Stimulated activated CD4-positive, alpha-beta T cell treated with anti-CD3 and anti-CD28 coated beads, Interleukin-12 subunit alpha, Interleukin-12 subunit beta, amount 100 ng/mL, for 4 hours (primary cell): Measurements from ENCODE around the gene POLD2.
"Not testable (repeated sequence)": the region's sequence is repeated elsewhere in the genome, so short reads cannot be mapped to it uniquely, and the experiment has no call there.

ENCODE experiments used
- DNase-seq: peaks from one replicate; pipeline ENCODE4 v3.0.0-alpha.2; 2020

Gene POLD2

GRCh38 chr7:44123190-44124003, at the start of gene POLD2:
POLD2 (minus strand) TSS chr7:44123548; CDS start chr7:44122053, 1,495 bp downstream.
- DNase-seq, result peak; percentile 98

GRCh38 chr7:44172803-44173424, 49.6 kb upstream of the POLD2 start:
- DNase-seq, result no peak

- no peak for DNase-seq
These were observed 49.0 kb upstream of the POLD2 start for GRCh38 chr7:44172352-44172751.

GRCh38 chr7:44171901-44172300, 48.6 kb upstream of the POLD2 start:
- DNase-seq, result not testable (repeated sequence)

DNA sequence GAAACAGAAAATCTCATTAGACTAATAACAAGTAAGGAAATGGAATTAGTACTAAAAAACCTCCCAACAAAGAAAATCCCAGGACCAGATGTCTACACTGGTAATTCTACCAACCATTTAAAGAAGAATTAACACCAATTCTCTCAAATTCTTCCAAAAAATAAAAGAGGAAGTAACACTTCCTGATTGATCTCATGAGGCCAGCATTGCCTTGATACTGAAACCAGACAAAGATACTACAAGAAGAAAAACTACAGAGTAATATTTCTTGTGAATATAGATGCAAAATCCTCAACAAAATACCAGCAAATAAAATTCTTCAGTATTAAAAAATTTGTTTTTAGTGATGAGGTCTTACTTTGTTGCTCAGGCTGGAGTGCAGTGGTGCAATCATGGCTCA, 44.6 kb upstream of the POLD2 start:
- DNase-seq, result no peak

- DNase-seq, result no peak
These were observed 40.2 kb upstream of the POLD2 start for GRCh38 chr7:44163591-44163990.

- no peak for DNase-seq
These were observed 39.5 kb upstream of the POLD2 start for GRCh38 chr7:44162785-44163395.

DNA sequence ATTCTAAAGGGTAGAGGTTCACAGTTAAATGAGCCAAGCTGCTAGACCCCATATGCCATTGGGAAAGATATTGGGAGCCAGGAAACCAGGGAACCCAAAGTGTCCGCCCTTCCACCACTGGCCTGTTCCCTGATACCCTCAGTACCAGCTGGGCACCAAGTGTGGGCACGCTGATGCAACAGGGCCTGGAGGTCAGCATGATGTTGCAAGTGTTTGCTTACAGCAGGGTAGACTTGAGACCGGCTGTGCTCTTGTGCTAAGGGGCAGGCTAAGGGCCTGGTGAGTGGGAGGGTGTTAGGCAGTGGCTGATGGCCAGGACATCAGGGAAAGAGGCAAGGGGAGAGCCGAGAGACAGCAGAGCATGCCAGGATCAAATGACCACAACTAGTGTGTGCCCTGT, 38.8 kb upstream of the POLD2 start:
- no peak for DNase-seq

GRCh38 chr7:44161371-44161770, 38.0 kb upstream of the POLD2 start:
- no peak for DNase-seq

DNA sequence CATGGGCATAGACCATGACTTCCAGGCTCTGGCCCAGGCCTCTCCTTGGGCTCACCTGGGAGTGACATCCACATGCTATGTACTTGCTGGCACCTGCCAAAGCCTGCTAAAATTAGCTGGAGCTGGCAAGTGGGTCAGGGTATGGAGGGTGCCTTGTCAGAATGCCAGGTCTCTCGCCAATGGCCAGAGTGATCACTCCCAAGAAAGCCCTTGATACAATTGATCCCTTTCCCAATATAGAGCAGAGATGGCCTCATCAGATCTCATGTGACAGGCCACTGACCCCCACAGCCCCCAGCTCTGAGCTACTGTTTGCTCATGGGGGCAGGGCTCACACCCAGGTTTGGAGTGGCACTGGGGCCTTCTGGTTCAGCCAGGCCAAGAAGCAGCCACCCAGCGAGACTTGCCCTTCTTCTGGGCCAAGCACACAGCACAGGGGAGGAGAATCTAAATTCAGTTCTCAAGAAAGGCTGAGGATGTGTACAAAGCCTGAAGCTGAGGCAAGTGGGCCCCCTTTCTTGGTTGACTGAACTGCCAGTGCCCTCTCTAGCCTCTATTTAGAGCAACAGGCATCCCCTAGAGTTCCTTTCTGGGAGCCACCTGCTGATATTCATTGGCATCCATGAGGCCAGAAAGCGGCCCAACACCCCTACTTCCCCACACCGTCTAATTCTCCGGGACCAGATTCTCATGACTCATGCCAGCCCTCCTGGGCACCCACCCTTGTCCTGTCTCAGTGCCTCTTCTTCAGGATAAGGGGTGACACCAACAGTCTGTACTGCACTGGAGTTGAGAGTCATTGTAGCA, 36.7 kb upstream of the POLD2 start:
- DNase-seq, result no peak

- no peak for DNase-seq
These were observed 35.7 kb upstream of the POLD2 start for GRCh38 chr7:44158873-44159631.

GRCh38 chr7:44158096-44158872, 34.9 kb upstream of the POLD2 start:
- DNase-seq, result no peak

DNA sequence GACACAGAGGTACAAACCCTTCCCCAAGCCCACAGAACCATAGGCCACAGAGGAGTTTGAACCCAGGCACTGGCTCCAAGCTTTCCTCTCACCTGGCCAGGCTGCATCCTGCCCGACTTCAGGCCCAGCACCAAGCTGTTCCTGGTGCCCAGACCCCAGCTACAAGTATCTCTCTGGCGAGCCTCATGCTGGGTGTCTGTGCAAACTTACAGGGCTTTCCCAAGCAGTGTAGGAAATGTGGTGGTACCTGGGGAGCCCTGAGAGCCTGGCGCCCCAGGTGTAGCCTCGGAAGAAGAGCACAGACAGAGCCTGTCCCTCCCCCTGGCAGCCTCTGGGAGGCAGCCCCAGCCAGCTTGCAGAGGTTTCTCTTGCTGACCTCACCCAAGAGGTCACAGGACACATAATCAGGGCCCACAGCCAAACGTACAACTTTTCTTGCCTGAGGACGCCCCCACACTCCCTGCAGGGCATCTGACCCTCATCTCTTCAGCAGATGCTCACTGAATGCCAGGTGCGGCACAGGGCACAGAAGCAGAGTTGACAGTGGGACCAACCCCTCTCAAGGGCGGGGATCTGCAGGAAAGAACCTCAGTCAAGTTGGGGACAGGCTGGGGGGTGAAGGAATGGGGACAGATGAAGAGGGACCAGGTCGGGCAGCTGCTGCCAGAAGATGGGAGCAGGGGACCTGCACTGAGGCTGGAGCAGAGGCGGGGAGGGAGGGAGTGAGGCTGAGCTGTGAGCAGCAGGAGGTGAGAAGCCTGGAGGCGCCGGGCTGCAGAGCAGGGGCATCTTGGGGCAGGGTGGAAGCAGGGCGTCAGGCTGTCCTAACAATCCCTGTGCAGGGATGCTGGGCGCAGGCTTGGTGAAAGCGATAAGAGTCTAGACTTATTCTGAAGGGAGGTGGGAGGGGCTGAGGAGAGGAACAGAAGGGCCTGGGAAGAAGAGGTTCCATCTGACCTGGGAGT, 34.0 kb upstream of the POLD2 start:
- no peak for DNase-seq

- DNase-seq, result no peak
These were observed 33.2 kb upstream of the POLD2 start for GRCh38 chr7:44156453-44157010.

DNA sequence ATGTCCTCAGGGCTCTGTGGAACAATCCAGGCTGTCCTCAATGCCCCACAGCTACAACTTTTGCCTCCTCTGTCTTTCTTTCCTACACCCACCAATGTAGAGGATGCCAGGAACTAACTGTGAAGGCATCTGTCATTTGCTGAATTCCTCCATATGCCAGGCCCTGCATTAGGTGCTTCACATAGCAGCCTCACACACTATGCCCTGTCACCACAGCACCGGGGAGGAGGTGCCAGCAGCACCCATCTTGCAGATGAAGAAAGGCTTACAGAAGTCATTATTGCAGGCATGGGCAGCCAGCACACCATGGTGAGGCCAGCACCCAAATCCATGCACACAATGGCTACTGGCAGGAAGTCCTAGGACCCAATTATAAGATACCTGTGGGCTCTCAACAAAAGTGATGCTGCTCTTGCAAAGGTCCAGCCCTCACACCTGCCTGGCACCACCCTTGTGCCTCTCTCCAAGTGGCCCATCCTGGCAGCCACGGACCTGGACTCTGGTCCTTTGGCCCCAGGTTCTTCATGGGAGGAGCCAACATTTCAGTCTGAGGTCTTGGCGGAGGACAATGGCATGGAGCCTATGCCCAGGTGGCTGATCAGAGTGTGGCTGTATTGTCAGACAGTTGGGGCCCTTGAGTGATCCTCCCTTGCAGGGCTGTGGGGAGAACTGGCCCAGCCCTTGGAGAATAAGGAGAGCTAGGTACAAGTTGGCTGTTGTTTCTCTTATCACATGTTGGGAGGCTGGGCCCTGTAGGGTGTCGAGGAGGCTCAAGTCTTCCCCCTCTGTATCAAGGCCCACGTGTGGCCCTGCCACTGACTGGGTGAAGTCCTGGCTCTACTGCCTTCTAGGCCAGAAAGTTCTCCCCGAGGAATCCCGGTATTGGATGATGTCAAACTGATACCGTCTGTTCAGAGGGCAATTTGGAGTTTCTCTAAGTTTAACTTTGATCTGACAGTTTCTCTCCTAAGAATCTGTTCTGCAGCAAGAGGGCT, 32.1 kb upstream of the POLD2 start:
- no peak for DNase-seq

GRCh38 chr7:44154703-44155102, 31.4 kb upstream of the POLD2 start:
- no peak for DNase-seq

GRCh38 chr7:44153948-44154335, 30.6 kb upstream of the POLD2 start:
- DNase-seq, result no peak
